Memory B cell (primary cell): Measurements from ENCODE around the gene ADAMTSL1.

Source experiments
- ATAC-seq: fragments of 150-1000 bp; cut with Tn5 transposase; 2 replicates; pipeline ENCODE4 v1.10.0; 2021; ENCODE audit warnings: low read depth, mild to moderate bottlenecking, moderate library complexity
- DNase-seq, 2 donors: peaks; one replicate each; pipeline ENCODE4 v3.0.0; 2022; ENCODE audit warnings: low spot score in 2 of 2
- H3K27ac Mint-ChIP-seq: one replicate; pipeline ENCODE4 v1.8.0; 2022; ENCODE audit warnings: mild to moderate bottlenecking, moderate library complexity, mixed read lengths
- H3K27me3 Mint-ChIP-seq: one replicate; pipeline ENCODE4 v1.8.0; 2022; ENCODE audit warnings: mixed read lengths
- H3K36me3 Mint-ChIP-seq: one replicate; pipeline ENCODE4 v1.8.0; 2022; ENCODE audit warnings: mild to moderate bottlenecking, mixed read lengths
- H3K4me1 Mint-ChIP-seq: one replicate; pipeline ENCODE4 v1.8.0; 2022; ENCODE audit warnings: mixed read lengths
- H3K4me3 Mint-ChIP-seq: one replicate; pipeline ENCODE4 v1.8.0; 2022; ENCODE audit warnings: mild to moderate bottlenecking, moderate library complexity, mixed read lengths
- H3K9me3 Mint-ChIP-seq: one replicate; pipeline ENCODE4 v1.8.0; 2022; ENCODE audit warnings: mixed read lengths

ADAMTSL1 gene

DNA sequence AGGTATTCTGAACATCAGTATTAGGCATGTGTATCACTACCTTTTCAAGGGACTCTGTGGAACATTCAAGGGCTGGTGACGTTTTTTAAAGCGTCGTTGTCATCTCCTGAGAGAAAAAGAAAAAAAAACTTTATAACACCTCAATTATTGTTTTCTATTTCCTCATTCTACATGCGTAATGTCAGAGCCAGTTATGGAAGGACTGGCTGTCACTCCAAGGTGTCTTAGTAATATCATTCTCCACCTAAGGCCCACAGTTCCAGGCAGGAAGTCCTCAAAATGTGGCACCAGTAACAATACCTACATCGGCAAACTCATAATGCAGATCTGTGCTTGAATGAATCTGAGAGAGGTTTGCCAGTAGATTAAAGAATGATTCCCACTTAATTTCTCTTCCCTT lies 348.9 kb downstream of the ADAMTSL1 start:
- H3K27ac Mint-ChIP-seq, result no peak overlapping the region
- no peaks in the 10 kb centered on the region for H3K27me3 Mint-ChIP-seq
- no peaks in the 10 kb centered on the region for H3K9me3 Mint-ChIP-seq
- DNase-seq (no peak), ATAC-seq (no peak)
- no peaks in the 10 kb centered on the region for H3K4me1 Mint-ChIP-seq
- no peaks in the 10 kb centered on the region for H3K36me3 Mint-ChIP-seq
- no peak overlapping the region for H3K4me3 Mint-ChIP-seq

DNA sequence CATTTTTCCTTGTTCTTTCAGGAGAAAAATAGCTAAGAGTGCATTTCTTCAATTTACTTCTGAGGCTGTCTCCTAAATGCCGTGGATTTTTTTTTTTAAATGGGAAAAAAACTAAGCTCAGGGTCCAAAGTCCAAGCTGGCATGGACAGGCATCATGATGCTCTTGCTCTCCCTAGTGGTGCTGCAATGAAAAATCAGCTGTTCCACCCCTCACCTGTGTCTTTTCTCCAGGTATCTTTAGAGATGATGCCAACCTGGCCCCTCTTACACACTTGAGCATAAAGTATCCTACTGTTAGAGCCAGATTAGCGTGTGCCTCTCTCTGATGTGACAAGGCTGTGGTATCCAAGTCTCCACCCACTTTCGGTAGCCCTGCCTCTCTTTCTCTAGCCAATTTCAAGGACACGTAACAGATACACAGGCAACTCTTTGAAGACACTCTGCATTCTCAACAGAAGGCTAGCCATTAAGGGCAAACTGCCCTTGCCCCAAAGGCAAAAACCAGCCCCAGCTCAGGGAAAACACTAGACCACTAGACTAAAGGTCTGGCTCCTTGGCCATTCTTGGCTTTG lies 350.2 kb downstream of the ADAMTSL1 start:
- no peak for DNase-seq
- no peaks in the 10 kb centered on the region for H3K27me3 Mint-ChIP-seq
- H3K9me3 Mint-ChIP-seq, result no peaks in the 10 kb centered on the region
- no peaks in the 10 kb centered on the region for H3K4me1 Mint-ChIP-seq
- ATAC-seq, result no peak
- no peak overlapping the region for H3K4me3 Mint-ChIP-seq
- H3K27ac Mint-ChIP-seq, result no peak overlapping the region
- H3K36me3 Mint-ChIP-seq, result no peaks in the 10 kb centered on the region

DNA sequence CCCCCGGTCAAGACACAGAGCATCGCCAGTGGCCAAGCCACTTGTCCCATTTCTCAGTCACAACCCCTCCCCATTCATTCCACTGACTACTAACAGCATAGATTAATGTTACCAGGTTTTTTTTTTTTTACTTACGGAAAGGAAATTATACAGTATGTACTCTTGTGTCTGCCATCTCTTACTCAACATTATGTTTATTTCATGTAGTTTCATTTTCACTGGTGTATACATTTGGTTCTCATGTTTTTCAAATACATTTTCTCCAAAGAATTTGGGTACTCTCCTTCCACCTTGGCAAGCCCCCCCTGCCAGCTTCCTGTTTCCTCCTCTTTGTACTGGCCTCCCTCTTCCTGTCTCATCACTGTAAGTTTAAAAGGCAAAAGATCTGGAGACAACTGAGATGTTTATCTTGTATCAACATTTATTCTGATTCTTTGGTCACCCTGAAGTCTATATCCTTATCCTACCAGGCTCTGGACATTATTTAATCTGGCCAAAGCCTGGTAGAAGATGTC lies 351.8 kb downstream of the ADAMTSL1 start:
- H3K27me3 Mint-ChIP-seq, result peaks cover 2% of the 10 kb centered on the region
- no peak for ATAC-seq
- no peak overlapping the region for H3K27ac Mint-ChIP-seq
- DNase-seq, result no peak
- no peaks in the 10 kb centered on the region for H3K9me3 Mint-ChIP-seq
- H3K4me1 Mint-ChIP-seq, result no peaks in the 10 kb centered on the region
- H3K36me3 Mint-ChIP-seq, result no peaks in the 10 kb centered on the region
- H3K4me3 Mint-ChIP-seq, result no peak overlapping the region

DNA sequence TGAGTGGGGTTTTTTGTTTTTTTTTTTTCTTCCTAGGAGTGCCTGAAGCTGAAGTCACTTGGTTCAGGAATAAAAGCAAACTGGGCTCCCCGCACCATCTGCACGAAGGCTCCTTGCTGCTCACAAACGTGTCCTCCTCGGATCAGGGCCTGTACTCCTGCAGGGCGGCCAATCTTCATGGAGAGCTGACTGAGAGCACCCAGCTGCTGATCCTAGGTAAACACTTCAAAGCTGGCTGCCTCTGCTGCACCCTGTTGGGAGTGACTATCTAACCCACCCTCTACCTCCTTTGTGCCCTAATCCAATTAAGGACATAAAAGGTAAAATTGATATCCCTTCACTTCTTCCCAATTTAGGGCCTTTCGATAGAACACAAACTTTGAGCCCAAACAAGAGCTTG lies 352.3 kb downstream of the ADAMTSL1 start:
- Mint-ChIP-seq H3K36me3 (no peaks in the 10 kb centered on the region), H3K4me3 (no peak overlapping the region), H3K9me3 (no peaks in the 10 kb centered on the region), H3K4me1 (no peaks in the 10 kb centered on the region), H3K27ac (no peak overlapping the region), H3K27me3 (peaks cover 2% of the 10 kb centered on the region)
- no peak for DNase-seq
- ATAC-seq, result no peak

DNA sequence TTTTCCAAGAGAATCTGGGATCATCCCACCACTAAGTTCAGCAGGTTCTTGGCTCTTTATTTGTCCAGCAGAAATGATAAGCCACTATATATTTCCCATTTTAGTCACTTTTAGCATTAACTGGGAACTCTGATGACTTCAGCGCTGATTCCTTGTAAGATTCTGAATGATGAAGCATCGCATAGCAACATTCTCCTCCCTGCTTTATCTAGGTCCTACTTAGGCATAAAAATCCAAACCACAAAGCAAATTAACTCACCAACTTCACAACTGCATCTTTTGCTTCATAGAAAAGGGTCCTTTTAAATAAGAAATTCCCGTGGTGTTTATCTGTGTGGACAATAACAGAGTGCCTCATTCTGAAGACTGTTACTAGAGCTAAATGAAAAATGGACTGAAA lies 355.1 kb downstream of the ADAMTSL1 start:
- Mint-ChIP-seq H3K4me3 (no peak overlapping the region), H3K9me3 (no peaks in the 10 kb centered on the region), H3K4me1 (no peaks in the 10 kb centered on the region), H3K36me3 (no peaks in the 10 kb centered on the region), H3K27ac (no peak overlapping the region), H3K27me3 (peaks cover 2% of the 10 kb centered on the region)
- DNase-seq (no peak), ATAC-seq (no peak)

DNA sequence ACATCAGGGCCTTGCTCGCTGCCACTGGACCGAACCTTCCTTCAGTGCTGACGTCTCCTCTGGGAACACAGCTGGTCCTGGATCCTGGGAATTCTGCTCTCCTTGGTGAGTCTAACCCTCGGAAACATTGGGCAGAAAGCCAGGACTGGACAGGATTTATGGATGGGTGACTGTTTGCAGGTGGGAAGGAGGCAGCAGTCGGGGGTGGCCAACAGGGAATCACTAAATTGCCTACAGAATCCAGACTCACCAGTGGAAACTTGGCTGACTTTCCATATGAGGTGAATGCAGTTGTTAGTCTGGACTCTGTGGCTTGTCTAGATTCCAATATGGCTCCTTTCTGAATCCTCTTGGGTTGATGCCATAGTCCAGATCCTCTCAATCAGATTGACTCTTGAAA lies 355.9 kb downstream of the ADAMTSL1 start:
- Mint-ChIP-seq H3K4me3 (no peak overlapping the region), H3K27me3 (peaks cover 2% of the 10 kb centered on the region), H3K36me3 (no peaks in the 10 kb centered on the region), H3K9me3 (no peaks in the 10 kb centered on the region), H3K27ac (no peak overlapping the region), H3K4me1 (peaks cover under 1% of the 10 kb centered on the region)
- DNase-seq (no peak), ATAC-seq (no peak)

DNA sequence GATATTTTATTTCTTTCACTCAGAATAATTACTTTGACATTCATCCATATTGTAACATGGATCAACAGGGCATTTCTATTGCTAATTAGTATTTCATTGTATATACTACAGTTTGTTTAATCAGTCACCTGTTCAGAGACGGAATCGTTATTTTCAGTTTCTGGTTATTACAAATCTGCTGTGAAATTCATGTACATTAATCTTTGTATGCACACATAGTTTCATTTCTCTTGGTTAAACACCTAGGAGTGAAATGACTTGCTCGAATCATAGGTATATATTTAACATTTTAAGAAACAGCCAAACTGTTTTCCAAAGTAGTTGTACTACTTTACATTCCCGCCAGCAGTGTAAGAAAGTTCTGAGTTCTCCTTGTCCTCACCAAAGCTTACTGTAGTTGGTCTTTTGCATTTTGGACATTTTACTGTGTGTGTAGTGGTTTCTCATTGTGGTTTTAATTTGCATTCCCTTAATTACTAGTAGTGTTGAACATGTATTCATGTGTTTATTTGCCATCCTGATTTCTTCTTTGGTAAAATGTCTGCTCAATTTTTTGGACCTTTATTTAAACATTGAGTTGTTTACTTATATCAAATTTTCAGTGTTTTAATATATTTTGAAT lies 360.9 kb downstream of the ADAMTSL1 start:
- Mint-ChIP-seq H3K36me3 (no peaks in the 10 kb centered on the region), H3K4me3 (no peak overlapping the region)

DNA sequence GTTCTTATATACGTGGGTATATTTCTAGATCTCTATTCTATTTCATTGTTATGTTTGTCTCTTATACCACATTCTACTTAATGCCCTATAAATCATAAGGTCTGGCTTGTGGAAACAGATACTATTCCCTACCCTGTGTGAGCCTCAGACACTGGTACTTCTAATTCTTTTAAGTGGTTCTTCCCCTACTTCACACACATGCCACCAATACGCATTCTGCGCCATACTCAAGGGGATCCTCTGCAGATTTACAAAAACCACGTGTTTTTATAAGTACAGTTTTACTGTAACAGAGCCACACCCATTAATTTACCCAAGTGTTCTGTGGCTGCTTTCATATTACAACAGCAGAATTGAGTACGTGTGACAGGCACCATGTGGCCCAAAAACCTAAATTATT lies 363.4 kb downstream of the ADAMTSL1 start:
- H3K36me3 Mint-ChIP-seq, result no peaks in the 10 kb centered on the region
- H3K4me1 Mint-ChIP-seq, result peaks cover 2% of the 10 kb centered on the region
- H3K4me3 Mint-ChIP-seq, result no peak overlapping the region
- H3K27ac Mint-ChIP-seq, result no peak overlapping the region
- DNase-seq (no peak), ATAC-seq (no peak)
- H3K9me3 Mint-ChIP-seq, result no peaks in the 10 kb centered on the region
- no peaks in the 10 kb centered on the region for H3K27me3 Mint-ChIP-seq

More for the DNA sequence above, 360.9 kb downstream of the ADAMTSL1 start:
- Mint-ChIP-seq H3K9me3 (no peaks in the 10 kb centered on the region), H3K27me3 (peaks cover 2% of the 10 kb centered on the region), H3K27ac (no peak overlapping the region), H3K4me1 (peaks cover 2% of the 10 kb centered on the region)
- DNase-seq (no peak), ATAC-seq (no peak)

DNA sequence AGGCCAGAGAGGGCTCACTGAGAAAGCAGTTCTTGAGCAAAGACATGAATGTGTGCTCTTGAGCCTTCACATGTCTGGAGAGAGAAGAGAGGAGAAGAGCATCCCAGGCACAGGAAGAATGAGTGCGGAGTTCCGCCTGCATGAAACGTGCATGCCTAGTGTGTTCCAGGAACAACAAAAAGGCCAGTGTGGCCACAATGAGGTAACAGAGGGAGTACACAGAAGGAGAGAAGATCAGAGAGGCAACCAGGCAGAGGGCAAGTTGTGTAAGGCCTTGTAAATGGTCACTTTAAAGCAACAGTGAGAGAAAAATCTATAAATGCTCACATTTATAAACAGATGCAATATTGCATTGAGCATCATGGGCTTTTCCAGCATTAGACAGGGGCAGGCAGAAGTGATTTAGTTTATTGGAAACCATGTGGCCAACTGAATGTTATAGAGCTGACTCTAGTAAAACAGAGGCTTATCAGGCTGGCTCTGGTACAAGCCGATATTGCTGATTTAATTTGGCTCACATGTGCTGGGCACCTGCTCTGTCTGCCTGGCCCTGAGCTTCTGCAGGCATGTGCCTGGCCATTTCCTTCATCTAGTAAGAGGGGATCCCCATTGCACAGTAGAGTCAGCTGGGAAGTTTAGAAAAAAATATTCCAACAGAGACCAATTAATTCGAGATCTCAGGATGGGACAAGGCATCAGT lies 373.8 kb downstream of the ADAMTSL1 start:
- Mint-ChIP-seq H3K9me3 (no peaks in the 10 kb centered on the region), H3K4me3 (no peak overlapping the region), H3K36me3 (no peaks in the 10 kb centered on the region), H3K4me1 (no peaks in the 10 kb centered on the region), H3K27ac (no peak overlapping the region), H3K27me3 (peaks cover 6% of the 10 kb centered on the region)
- DNase-seq (no peak), ATAC-seq (no peak)

DNA sequence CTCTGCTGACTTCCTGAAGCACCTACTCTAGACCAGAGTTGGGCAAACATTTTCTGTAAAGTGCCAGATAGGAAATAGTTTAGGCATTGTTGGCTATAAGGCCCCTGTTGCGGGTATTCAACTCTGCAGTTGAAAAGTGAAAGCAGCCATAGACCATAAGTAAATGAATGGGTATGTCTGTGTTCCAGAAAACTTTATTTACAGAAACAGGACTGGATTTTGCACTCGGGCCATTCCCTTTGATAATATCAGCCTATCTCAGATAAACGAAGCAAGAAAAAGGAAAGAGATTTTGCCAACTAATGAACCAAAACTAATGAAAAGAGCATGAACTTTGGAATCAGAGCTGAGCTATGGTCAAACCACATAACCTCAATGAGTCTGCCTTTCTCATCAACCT lies 374.7 kb downstream of the ADAMTSL1 start:
- DNase-seq, result no peak
- ATAC-seq, result no peak
- Mint-ChIP-seq H3K36me3 (no peaks in the 10 kb centered on the region), H3K4me3 (no peak overlapping the region), H3K27me3 (peaks cover 6% of the 10 kb centered on the region), H3K27ac (no peak overlapping the region), H3K4me1 (no peaks in the 10 kb centered on the region), H3K9me3 (no peaks in the 10 kb centered on the region)

DNA sequence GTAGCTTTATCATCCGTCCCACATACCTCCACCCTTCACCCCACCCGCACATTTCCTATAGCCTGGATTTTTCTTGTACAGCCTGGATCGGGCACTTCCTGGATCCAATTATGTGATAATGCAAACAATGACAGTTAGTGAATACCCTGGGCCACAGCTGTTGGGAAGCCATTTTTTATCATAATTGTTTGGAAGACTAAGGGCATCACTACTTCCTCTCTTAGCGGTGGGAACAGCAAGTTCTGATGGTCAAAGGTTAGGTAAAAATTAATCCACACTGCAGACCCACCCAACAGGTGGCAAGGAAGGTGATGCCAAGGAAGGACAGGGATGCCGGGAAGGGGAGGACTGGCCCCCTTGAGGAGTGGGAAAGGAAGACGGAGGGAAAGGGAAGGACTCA lies 375.3 kb downstream of the ADAMTSL1 start:
- Mint-ChIP-seq H3K4me3 (no peak overlapping the region), H3K36me3 (no peaks in the 10 kb centered on the region), H3K27ac (no peak overlapping the region), H3K9me3 (no peaks in the 10 kb centered on the region), H3K27me3 (peaks cover 6% of the 10 kb centered on the region), H3K4me1 (no peaks in the 10 kb centered on the region)
- DNase-seq (no peak), ATAC-seq (no peak)

DNA sequence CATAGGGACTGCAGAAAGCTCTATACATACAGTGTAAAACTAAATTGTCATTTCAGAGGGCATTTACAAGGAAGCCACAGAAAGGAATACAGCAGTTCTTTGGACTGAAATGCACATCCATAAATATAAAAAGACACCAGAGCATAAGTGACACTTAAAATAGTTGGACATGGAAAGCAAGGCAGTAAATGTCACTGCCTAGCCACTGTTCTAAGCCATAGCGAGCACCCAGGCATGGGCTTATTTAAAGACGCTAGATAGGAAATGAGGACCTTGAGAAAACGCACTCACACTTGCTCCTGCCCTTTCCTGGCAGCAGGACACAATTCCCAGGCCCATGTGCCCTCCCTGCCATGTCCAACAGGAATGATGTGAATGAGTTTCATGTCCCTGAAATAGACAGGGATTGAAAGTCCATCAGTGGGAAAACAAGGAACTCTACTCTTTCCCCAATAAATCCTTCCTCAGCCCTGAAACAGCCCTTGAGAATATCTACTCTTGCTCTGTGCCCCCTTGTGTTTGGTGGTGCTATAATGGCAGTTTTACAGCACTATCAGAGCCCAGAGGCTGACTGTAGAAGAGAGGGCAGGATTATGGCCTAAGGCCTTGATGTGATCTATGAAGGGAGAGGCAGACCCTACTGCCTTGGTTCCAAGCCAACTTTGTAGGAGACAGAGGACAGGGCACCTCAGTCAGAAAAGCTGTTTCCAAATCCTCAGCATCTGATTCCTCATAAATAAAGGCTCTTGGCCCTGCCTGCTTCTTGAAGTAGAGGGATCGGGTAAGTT lies 376.1 kb downstream of the ADAMTSL1 start:
- H3K4me3 Mint-ChIP-seq, result no peak overlapping the region
- H3K36me3 Mint-ChIP-seq, result no peaks in the 10 kb centered on the region
- no peaks in the 10 kb centered on the region for H3K4me1 Mint-ChIP-seq
- no peaks in the 10 kb centered on the region for H3K9me3 Mint-ChIP-seq
- H3K27me3 Mint-ChIP-seq, result peaks cover 4% of the 10 kb centered on the region
- DNase-seq (no peak), ATAC-seq (no peak)
- no peak overlapping the region for H3K27ac Mint-ChIP-seq

DNA sequence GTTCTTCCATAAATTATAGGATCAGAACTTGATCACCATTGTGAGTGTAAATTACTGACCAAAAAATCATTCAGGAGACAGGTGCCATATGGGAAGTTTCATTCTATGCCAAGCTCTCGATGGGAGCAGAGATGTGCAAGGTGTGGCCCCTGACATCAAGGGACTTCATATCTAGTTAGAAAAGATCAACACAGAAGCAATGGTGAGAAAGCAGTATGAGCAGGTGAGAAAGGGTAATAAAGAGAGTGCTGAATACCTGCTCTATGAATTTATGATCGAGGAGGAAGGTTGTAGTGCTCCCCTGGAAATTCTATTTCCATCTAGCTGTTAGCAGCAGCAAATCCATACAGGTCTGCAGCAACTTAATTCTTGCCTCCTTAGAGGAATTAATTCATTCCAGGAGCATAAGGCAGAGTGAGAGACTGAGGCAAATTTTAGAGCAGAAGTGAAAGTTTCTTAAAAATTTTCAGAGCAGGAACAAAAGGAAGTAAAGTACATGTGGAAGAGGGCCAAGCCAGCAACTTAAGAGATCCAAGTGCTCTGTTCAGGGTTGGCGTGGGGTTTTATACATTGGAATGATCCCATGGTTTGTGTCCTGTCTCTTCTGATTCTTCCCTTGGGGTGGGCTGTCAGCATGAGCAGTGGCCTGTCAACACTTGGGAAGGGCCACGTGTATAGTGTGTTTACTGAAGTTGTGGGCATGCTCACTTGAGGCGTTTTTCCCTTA lies 377.3 kb downstream of the ADAMTSL1 start:
- Mint-ChIP-seq H3K36me3 (no peaks in the 10 kb centered on the region), H3K27me3 (peaks cover 3% of the 10 kb centered on the region), H3K4me1 (no peaks in the 10 kb centered on the region), H3K27ac (no peak overlapping the region), H3K9me3 (no peaks in the 10 kb centered on the region), H3K4me3 (no peak overlapping the region)
- ATAC-seq (no peak), DNase-seq (no peak)
